ENCODE results near the gene RGMB.
A peak's percentile ranks its signal among the peaks of the same experiment; 100 is the strongest.

The RGMB gene, protein sequence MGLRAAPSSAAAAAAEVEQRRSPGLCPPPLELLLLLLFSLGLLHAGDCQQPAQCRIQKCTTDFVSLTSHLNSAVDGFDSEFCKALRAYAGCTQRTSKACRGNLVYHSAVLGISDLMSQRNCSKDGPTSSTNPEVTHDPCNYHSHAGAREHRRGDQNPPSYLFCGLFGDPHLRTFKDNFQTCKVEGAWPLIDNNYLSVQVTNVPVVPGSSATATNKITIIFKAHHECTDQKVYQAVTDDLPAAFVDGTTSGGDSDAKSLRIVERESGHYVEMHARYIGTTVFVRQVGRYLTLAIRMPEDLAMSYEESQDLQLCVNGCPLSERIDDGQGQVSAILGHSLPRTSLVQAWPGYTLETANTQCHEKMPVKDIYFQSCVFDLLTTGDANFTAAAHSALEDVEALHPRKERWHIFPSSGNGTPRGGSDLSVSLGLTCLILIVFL

DNA sequence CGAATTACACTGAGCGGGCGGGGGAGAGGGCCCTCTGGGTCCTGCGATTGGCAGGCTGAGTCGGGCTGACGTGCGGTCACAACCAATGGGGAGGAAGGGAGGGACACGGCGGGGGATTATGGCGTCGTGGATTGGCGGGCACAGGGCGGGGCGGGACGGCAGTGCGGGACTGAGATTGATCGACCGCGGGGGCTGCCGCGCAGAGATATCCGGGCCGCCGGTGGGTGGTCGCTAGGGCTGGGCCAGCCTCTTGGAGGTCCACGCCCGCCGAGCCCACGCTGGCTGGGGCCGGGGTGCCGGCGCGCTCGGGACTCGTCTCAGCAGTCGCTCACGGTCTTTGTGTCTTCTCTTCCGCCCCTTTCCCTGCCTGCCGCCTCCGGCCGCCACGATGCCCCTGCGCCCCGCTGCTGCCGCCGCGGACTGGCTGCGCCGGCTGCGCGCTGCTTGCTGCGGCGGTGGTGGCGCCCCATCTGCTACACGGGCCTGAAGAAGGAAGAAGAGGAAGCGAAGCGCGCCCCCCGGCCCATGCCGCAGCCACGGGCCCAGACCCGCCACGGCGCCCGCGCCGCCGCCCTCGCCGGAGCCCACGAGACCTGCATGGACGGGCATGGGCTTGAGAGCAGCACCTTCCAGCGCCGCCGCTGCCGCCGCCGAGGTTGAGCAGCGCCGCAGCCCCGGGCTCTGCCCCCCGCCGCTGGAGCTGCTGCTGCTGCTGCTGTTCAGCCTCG is at the start of gene RGMB:
RGMB (plus strand) TSS at position 200 of the 728 bp plus-strand sequence; CDS start at position 608, 408 bp downstream.
- no peak for TF ChIP-seq CTCF (IDR thresholded peaks at IDR 0.05; ENCODE audit: low read depth, low read length)
- H3K9me3 ChIP-seq (ENCODE audit: severe bottlenecking): no peaks in the 10 kb centered on the region
- peak within 1 kb of the TSS; percentile 96 for H3K27ac ChIP-seq
- H3K36me3 ChIP-seq: peaks cover 6% of the 10 kb centered on the region
- peak within 1 kb of the TSS; percentile 74 for H3K4me3 ChIP-seq (ENCODE audit: low read depth, low read length)
- H3K27me3 ChIP-seq (ENCODE audit: insufficient read depth, low read depth, severe bottlenecking): peaks cover 3% of the 10 kb centered on the region
- DNase-seq: peak; percentile 99

DNA sequence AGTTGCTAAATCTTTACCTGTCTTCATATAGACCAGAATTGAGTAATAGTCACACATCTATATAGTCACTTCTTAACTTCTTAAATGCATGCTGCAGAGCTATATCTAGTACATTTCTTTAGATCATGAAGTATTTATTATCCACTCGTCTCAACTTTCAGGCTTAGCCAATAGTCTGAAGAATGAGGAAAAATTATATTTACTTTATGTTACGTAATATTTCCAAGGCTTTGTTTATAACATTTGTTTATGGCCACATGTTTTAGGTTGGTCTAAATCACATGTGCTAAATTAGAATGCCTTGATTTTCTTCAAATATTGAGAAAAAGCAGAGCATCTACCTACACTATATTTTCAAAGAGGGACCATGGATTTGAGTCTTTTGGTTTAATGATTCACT is 47.2 kb upstream of the RGMB start:
- no peaks in the 10 kb centered on the region for H3K36me3 ChIP-seq
- no peak for DNase-seq
- H3K4me3 ChIP-seq (ENCODE audit: low read depth, low read length): no peak overlapping the region
- TF ChIP-seq CTCF (IDR thresholded peaks at IDR 0.05; ENCODE audit: low read depth, low read length): no peak
- H3K27ac ChIP-seq: no peak overlapping the region
- H3K27me3 ChIP-seq (ENCODE audit: insufficient read depth, low read depth, severe bottlenecking): no peaks in the 10 kb centered on the region
- H3K9me3 ChIP-seq (ENCODE audit: severe bottlenecking): no peaks in the 10 kb centered on the region

GRCh38 chr5:98727686-98728085 is 45.8 kb upstream of the RGMB start:
- no peak for TF ChIP-seq CTCF (IDR thresholded peaks at IDR 0.05; ENCODE audit: low read depth, low read length)
- no peak overlapping the region for H3K27ac ChIP-seq

DNA sequence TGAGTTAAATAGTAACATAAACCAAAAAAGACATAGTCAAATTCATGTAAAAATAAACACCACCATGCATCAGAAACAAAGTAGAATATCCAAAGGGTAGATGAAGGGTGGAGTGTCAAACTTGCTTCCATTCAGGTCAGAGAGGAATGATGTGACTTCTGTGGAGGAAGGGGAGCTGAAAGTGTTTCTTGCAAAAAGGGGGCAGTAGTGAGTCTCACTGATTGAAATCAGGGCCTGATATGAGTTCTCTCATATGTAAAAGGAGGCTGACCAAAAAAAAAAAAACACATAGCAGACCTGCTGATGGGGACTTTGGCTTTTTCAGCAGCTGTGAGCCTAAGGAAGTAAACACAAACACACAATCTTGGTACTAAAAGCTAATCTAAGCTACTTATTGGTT is 38.8 kb upstream of the RGMB start:
- H3K27me3 ChIP-seq (ENCODE audit: insufficient read depth, low read depth, severe bottlenecking): no peaks in the 10 kb centered on the region
- H3K9me3 ChIP-seq (ENCODE audit: severe bottlenecking): no peaks in the 10 kb centered on the region
- TF ChIP-seq CTCF (IDR thresholded peaks at IDR 0.05; ENCODE audit: low read depth, low read length): 0 out of 2 replicates have a peak, but pooled peaks have one; percentile 16
- H3K27ac ChIP-seq: no peak overlapping the region
- no peak for DNase-seq
- H3K4me3 ChIP-seq (ENCODE audit: low read depth, low read length): no peak overlapping the region
- no peaks in the 10 kb centered on the region for H3K36me3 ChIP-seq

More at GRCh38 chr5:98727686-98728085, 45.8 kb upstream of the RGMB start:
- no peak overlapping the region for H3K4me3 ChIP-seq (ENCODE audit: low read depth, low read length)
- H3K36me3 ChIP-seq: no peaks in the 10 kb centered on the region
- H3K9me3 ChIP-seq (ENCODE audit: severe bottlenecking): no peaks in the 10 kb centered on the region
- no peaks in the 10 kb centered on the region for H3K27me3 ChIP-seq (ENCODE audit: insufficient read depth, low read depth, severe bottlenecking)
- no peak for DNase-seq

DNA sequence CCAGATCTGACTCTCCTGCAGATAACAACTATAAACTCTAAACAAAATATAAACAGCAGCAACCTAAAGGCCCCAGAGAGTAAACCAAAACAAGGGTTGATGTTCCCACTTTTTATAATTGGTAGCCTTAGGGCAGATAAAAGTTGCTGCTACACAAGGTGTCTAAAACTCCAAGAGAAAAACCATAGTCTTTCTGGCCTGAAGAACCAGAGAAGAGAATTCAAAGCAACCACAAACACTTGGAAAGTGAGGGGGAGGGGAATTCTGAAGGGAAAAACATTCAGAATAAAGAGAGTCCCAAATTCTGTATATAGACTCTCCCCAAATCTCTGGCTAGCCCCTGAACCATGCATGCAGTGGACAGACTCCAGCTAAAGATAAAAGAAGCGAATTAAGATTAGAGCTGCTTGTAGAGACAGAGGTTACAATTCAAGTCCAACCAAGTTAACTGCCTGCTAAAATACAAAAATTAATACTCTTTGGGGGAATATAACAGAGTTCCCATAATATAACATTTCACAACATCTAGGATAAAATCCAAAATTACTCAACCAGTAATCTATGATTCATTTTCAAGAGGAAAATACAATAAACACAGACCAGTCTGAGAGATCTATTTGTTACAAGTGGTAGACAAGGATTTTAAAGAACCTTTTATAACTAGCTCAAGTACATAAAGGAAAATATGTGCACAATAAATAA is 37.5 kb upstream of the RGMB start:
- Histone ChIP-seq H3K27ac (no peak overlapping the region), H3K36me3 (no peaks in the 10 kb centered on the region), H3K9me3 (ENCODE audit: severe bottlenecking) (no peaks in the 10 kb centered on the region), H3K4me3 (ENCODE audit: low read depth, low read length) (no peak overlapping the region), H3K27me3 (ENCODE audit: insufficient read depth, low read depth, severe bottlenecking) (no peaks in the 10 kb centered on the region)
- TF ChIP-seq CTCF (IDR thresholded peaks at IDR 0.05; ENCODE audit: low read depth, low read length): no peak
- no peak for DNase-seq
